WTC11 (cell line): ENCODE measurements around the gene NDRG3. TPM values are rescaled to one million over a fixed set of nuclear protein-coding genes. Genes with fewer than 3 reads are reported as not detected.

Experiments used
- ATAC-seq: fragments of 200-7000 bp; cut with Tn5 transposase; 2 replicates; pipeline ENCODE4 v1.10.0; 2021; ENCODE audit warnings: mild to moderate bottlenecking, moderate library complexity
- CTCF ChIA-PET: fragments of 300-600 bp; sonication (Branson Sonifier 250); formaldehyde crosslinking; loops from one replicate; lab custom pipeline; 2021; ENCODE audit warnings: antibody characterized with exemption; lab: Charles Lee
- POLR2A ChIA-PET: fragments of 350-600 bp; sonication (Branson Sonifier 250); formaldehyde crosslinking; loops from one replicate; lab custom pipeline; 2021; ENCODE audit warnings: antibody characterized with exemption; lab: Charles Lee
- DNase-seq: peaks from one replicate; pipeline ENCODE4 v3.0.0; 2021; ENCODE audit warnings: low spot score
- H3K27ac Mint-ChIP-seq: 2 replicates; pipeline ENCODE4 v1.8.0; 2021; ENCODE audit warnings: mixed read lengths
- H3K27me3 Mint-ChIP-seq: 2 replicates; pipeline ENCODE4 v1.8.0; 2021; ENCODE audit warnings: low read depth, mild to moderate bottlenecking, moderate library complexity, mixed read lengths
- H3K36me3 Mint-ChIP-seq: 2 replicates; pipeline ENCODE4 v1.8.0; 2021; ENCODE audit warnings: mixed read lengths
- H3K4me1 Mint-ChIP-seq: 2 replicates; pipeline ENCODE4 v1.8.0; 2022; ENCODE audit warnings: mixed read lengths
- H3K4me3 Mint-ChIP-seq: 2 replicates; pipeline ENCODE4 v1.8.0; 2021; ENCODE audit warnings: mild to moderate bottlenecking, moderate library complexity, mixed read lengths
- H3K9me3 Mint-ChIP-seq: 2 replicates; pipeline ENCODE4 v1.8.0; 2021; ENCODE audit warnings: mixed read lengths
- AR ChIP-seq: fragments of 250-450 bp; sonication (Bioruptor Pico); IDR thresholded peaks from 2 replicates; pipeline ENCODE4 v1.9.0; 2021; ENCODE audit warnings: mild to moderate bottlenecking
- FOXJ3 ChIP-seq: sonication (generic); formaldehyde crosslinking; IDR thresholded peaks from 2 replicates; pipeline ENCODE4 v1.9.0; 2021; ENCODE audit warnings: missing genetic modification reagents, mild to moderate bottlenecking, borderline replicate concordance
- FOXK1 ChIP-seq: sonication (generic); formaldehyde crosslinking; IDR thresholded peaks from 2 replicates; pipeline ENCODE4 v1.8.0; 2022; ENCODE audit warnings: mild to moderate bottlenecking, moderate library complexity, missing genetic modification reagents
- HMGA2 ChIP-seq: fragments of 250-450 bp; sonication (Bioruptor Pico); IDR thresholded peaks from 2 replicates; pipeline ENCODE4 v1.4.0; 2021; ENCODE audit warnings: mild to moderate bottlenecking, moderate library complexity
- HMGXB4 ChIP-seq: sonication (generic); formaldehyde crosslinking; IDR thresholded peaks from 2 replicates; pipeline ENCODE4 v1.8.1; 2023; ENCODE audit warnings: mild to moderate bottlenecking, moderate library complexity, missing genetic modification reagents
- NFE2L1 ChIP-seq: sonication (generic); formaldehyde crosslinking; IDR thresholded peaks from 2 replicates; pipeline ENCODE4 v1.8.1; 2023; ENCODE audit warnings: missing genetic modification reagents
- NR1H2 ChIP-seq: sonication (generic); formaldehyde crosslinking; IDR thresholded peaks from 2 replicates; pipeline ENCODE4 v1.9.0; 2021; ENCODE audit warnings: mild to moderate bottlenecking, moderate library complexity, missing genetic modification reagents
- SMAD4 ChIP-seq: sonication (generic); formaldehyde crosslinking; IDR thresholded peaks from 2 replicates; pipeline ENCODE4 v1.8.0; 2022; ENCODE audit warnings: mild to moderate bottlenecking, missing genetic modification reagents
- ZMAT4 ChIP-seq: fragments of 250-450 bp; sonication (Bioruptor Pico); IDR thresholded peaks from 2 replicates; pipeline ENCODE4 v1.9.0; 2021; ENCODE audit warnings: mild to moderate bottlenecking
- ZNF512 ChIP-seq: sonication (generic); formaldehyde crosslinking; IDR thresholded peaks from 2 replicates; pipeline ENCODE4 v1.8.1; 2022; ENCODE audit warnings: missing genetic modification reagents, borderline replicate concordance
- ZNF532 ChIP-seq: fragments of 250-450 bp; sonication (Bioruptor Pico); IDR thresholded peaks from 2 replicates; pipeline ENCODE4 v1.9.0; 2021; ENCODE audit warnings: mild to moderate bottlenecking, borderline replicate concordance
- total RNA-seq: library from RNA; stranded (reverse); gene quantifications from 3 replicates; pipeline ENCODE4 v1.2.3, GENCODE V29; 2021

NDRG3 gene
- total RNA-seq, 1 experiment from 2014 or later = 27.0 TPM

- TF ChIP-seq ZNF512 (CRISPR knock-in tag) = no peak
- TF ChIP-seq HMGA2 = no peak
These were observed 19.7 kb downstream of the NDRG3 start (continued) for GRCh38 chr20:36726168-36726567.

GRCh38 chr20:36720510-36720909 is 25.4 kb downstream of the NDRG3 start:
- no peak for ATAC-seq
- CTCF ChIA-PET = interaction anchor here (1.7 kb wide), 1 partner anchor 88 kb away, joined by 3 read pairs; no protein-coding TSS in a partner anchor

More at GRCh38 chr20:36720510-36720909, 25.4 kb downstream of the NDRG3 start:
- no peaks in the 10 kb centered on the region for H3K4me1 Mint-ChIP-seq
- no peak for DNase-seq
- H3K9me3 Mint-ChIP-seq = no peaks in the 10 kb centered on the region
- H3K27ac Mint-ChIP-seq = no peak overlapping the region
- peaks cover 6% of the 10 kb centered on the region for H3K36me3 Mint-ChIP-seq
- H3K4me3 Mint-ChIP-seq = no peak overlapping the region
- H3K27me3 Mint-ChIP-seq = no peaks in the 10 kb centered on the region
- POLR2A ChIA-PET = no interaction called here
- TF ChIP-seq NR1H2 (no peak), FOXJ3 (CRISPR knock-in tag) (no peak), AR (CRISPR knock-in tag) (no peak), SMAD4 (CRISPR knock-in tag) (no peak), ZMAT4 (no peak), FOXK1 (no peak), HMGXB4 (CRISPR knock-in tag) (no peak), NFE2L1 (CRISPR knock-in tag) (no peak), ZNF532 (CRISPR knock-in tag) (no peak)
- TF ChIP-seq, all 79 proteins: peak for 0
